Amniotic epithelial cell (primary cell): ENCODE data around the gene GATA1.
"Not testable (repeated sequence)": the region's sequence is repeated elsewhere in the genome, so short reads cannot be mapped to it uniquely, and the experiment has no call there.

Experiments
- DNase-seq: peaks from one replicate; pipeline ENCODE4 v3.0.0-alpha.2; 2010; ENCODE audit warnings: low read depth

GATA1 gene

DNA sequence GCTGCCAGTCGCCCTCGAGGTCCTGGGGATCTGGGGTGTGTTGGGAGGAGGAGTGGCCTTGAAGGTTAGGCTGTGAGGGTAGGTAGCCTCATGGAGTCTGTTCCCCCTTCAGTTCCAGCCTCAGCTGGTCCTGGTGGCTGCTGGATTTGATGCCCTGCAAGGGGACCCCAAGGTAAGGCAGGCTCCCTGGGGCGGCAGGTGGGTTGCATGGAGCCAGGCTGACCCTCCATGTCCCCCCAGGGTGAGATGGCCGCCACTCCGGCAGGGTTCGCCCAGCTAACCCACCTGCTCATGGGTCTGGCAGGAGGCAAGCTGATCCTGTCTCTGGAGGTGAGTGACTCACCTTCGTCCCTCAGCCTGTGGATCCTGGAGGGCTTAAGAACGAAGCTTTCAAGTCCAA lies 28.3 kb downstream of the GATA1 start:
- DNase-seq, result no peak

- DNase-seq, result no peak
Measured at GRCh38 chrX:48815266-48815665, 28.9 kb downstream of the GATA1 start.

DNA sequence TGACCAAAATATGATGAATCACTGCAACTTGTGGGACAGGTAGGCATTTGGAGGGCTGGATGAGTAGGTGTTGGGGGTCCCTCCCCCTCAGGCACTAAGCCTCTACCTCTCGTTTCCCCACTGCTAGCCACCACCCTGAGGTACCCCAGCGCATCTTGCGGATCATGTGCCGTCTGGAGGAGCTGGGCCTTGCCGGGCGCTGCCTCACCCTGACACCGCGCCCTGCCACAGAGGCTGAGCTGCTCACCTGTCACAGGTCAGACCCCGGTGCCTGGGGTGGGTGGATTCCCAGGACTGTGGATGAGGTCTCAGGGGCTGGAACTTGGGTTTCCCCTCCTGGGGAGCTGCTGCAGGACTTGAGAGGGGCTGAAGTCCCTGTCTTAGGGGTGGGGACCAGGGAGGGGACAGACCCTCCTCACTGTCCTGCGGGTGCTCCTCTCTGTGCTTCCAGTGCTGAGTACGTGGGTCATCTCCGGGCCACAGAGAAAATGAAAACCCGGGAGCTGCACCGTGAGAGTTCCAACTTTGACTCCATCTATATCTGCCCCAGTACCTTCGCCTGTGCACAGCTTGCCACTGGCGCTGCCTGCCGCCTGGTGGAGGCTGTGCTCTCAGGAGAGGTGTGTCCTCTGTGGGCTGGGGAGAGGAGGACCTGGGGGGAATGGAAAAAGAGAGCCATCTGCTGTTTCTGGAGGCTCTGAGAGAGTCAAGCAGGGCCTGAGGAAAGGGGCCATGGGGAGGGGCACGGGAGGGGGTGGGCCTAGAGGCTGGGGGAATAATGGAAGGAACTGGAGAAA lies 29.8 kb downstream of the GATA1 start:
- no peak for DNase-seq

DNA sequence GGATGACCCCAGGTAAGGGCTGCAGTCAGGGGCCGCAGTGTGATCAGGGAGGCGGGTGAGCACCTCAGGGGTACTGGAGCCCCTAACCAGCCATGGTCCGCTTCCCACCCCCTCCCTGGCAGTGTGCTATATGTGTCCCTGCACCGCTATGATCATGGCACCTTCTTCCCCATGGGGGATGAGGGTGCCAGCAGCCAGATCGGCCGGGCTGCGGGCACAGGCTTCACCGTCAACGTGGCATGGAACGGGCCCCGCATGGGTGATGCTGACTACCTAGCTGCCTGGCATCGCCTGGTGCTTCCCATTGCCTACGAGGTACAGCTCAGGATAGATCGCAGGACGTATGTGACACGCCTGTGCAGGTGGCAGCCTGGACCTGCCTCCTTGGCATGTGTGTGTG lies 31.7 kb downstream of the GATA1 start:
- no peak for DNase-seq

GRCh38 chrX:48818866-48819265 lies 32.5 kb downstream of the GATA1 start:
- DNase-seq, result no peak

- DNase-seq, result not testable (repeated sequence)
Measured at GRCh38 chrX:48819394-48819793, 33.0 kb downstream of the GATA1 start.

DNA sequence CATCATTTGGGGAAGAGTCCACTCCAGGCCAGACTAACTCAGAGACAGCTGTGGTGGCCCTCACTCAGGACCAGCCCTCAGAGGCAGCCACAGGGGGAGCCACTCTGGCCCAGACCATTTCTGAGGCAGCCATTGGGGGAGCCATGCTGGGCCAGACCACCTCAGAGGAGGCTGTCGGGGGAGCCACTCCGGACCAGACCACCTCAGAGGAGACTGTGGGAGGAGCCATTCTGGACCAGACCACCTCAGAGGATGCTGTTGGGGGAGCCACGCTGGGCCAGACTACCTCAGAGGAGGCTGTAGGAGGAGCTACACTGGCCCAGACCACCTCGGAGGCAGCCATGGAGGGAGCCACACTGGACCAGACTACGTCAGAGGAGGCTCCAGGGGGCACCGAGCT lies 36.7 kb downstream of the GATA1 start:
- DNase-seq, result no peak

- no peak for DNase-seq
Measured at GRCh38 chrX:48824066-48824465, 37.7 kb downstream of the GATA1 start.

GRCh38 chrX:48826135-48826875 lies 39.9 kb downstream of the GATA1 start, which contains the start of gene ERAS:
Gene ERAS (plus strand): TSS chrX:48826513. CDS start chrX:48829124, 2,611 bp downstream.
- DNase-seq, result no peak

- DNase-seq, result no peak
Measured at GRCh38 chrX:48826876-48827653, 40.7 kb downstream of the GATA1 start.

GRCh38 chrX:48827654-48827968 lies 41.2 kb downstream of the GATA1 start:
- DNase-seq, result no peak

DNA sequence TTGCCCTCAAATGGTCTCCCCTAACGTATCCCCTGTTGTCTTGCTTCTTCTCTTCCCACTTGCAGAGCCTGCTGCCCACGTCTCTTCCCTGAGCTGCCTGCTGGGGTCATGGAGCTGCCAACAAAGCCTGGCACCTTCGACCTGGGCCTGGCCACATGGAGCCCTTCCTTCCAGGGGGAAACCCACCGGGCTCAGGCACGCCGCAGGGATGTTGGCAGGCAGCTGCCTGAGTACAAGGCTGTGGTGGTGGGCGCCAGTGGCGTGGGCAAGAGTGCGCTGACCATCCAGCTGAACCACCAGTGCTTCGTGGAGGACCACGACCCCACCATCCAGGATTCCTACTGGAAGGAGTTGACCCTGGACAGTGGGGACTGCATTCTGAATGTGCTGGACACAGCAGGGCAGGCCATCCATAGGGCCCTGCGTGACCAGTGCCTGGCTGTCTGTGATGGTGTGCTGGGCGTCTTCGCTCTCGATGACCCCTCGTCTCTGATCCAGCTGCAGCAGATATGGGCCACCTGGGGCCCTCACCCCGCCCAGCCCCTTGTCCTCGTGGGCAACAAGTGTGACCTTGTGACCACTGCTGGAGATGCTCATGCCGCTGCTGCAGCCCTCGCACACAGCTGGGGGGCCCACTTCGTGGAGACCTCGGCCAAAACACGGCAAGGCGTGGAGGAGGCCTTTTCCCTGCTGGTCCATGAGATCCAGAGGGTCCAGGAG lies 42.8 kb downstream of the GATA1 start:
- DNase-seq, result no peak

GRCh38 chrX:48831136-48831908 lies 44.9 kb downstream of the GATA1 start:
- no peak for DNase-seq

DNA sequence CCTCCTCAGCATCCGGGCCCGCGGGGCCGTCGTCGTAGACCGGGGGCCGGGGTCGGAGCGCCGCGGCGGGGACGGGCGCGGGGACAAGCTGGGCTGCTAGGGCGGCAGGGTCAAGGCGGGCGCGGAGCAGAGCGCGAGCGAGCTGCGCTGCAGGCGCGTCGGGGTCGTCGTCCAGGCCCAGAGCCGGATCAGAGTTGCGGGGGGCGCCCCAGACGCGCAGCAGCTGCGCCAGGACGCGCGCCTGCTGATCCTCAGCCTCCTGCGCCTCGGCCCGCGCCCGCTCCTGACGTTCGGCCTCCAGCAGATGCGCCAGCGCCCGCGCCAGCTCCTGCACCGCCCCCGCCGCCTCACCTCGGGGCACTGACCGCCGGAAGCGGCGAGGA lies 45.5 kb downstream of the GATA1 start:
- DNase-seq, result no peak

- no peak for DNase-seq
Measured at GRCh38 chrX:48833542-48834138, 47.2 kb downstream of the GATA1 start.

DNA sequence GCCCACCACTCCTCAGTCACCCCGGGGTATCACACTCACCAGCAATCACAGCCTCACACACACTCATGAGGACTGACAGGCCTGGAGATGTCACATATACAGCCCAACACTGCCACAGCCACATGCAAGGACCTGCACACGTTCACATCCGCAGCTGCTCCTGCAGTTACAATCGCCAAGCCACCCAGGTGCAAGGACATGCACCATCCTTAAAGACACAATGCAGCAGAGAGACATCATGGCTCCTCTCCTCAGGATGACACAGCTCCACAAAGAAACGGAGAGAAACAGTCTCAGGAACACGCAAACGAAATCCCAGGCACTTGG lies 48.0 kb downstream of the GATA1 start:
- no peak for DNase-seq

DNA sequence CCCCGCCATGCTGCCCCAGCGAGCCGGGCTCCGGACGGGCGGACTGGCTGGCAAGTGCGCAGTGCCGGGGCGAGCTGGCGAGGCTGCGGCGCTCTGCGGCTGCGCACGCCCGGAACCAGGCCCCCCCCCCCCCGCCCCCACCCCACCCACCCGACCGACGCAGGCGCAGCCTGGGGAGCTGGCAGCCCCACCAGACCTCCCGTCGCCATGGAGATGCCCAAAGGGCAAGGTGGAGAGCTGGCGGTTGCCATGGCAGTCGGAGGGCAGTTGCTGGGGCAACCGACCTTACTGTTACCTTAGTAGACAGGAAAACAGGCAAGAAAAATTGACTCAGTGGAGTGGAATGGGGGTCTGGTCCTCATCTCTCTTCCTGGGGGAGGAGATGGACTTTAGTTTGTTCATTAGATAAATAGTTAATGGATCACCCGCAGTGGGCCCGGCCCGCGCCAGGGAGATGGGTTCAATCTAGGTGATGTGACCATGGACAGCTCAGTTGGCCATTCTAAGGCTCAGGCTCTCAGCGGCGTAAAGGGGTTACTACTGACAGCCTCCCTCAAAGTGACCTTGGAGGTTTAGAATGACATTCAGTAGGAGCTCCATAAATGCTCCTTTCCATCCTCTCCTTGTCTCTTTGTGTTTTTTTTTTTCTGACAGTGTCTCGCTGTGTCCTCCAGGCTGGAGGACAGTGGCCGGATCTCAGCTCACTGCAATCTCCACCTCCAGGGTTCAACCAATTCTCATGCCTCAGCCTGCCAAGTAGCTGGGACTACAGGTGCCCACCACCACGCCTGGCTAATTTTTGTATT lies 49.3 kb downstream of the GATA1 start, which contains the start of gene PCSK1N:
TSS of gene PCSK1N (minus strand) at position 87 of the 806 bp plus-strand sequence. CDS start at position 9, 78 bp downstream.
- no peak for DNase-seq

DNA sequence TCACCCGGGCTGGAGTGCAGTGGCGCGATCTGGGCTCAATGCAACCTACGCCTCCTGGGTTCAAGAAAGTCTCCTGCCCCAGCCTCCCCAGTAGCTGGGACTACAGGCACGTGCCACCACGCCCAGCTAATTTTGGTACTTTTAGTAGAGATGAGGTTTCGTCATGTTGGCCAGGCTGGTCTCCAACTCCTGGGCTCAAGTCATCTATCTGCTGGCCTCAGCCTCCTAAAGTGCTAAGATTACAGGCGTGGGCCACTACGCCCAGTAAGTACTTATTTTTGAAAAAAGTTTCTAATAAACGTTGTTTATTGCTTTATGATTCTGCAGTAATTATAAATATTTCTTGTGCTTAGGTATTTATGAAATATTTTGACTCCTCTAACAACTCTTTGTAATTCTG lies 53.3 kb downstream of the GATA1 start:
- DNase-seq, result no peak
